ENCODE measurements around the gene ST14. TPM values are rescaled to one million over a fixed set of nuclear protein-coding genes. Genes with fewer than 3 reads are reported as not detected.

ST14 gene
- total and polyA plus RNA-seq, 2 experiments from 2014 or later, result not detected

DNA sequence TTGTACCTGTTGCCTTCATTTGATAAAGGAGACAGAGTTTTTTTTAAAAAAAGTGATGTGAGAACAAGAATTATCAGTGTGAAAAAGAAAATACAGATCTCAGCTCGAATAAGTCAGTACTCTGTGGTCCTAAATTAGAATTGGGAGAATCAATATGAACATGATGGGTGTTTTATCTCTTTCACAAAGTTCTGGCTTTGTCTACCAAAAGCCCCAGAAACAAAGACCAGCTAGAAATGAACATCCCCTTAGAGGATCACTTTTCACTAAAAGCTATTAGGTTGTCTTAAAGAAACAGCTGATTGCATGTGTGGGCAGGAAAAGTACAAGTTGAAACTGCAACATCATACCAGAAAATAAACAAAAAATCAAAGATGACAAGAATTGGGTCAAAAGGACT is 8.4 kb upstream of the ST14 start:
- H3K4me1 ChIP-seq (ENCODE audit: insufficient read depth), result peaks cover 1% of the 10 kb centered on the region; the same call in 1 of the 2 replicates
- no peak overlapping the region for H3K4me2 ChIP-seq (ENCODE audit: unreplicated experiment)
- in situ Hi-C loops (cut with MboI), result no loop called here
- H3K9me2 ChIP-seq (ENCODE audit: insufficient read depth), result no peaks in the 10 kb centered on the region
- no peak for TF ChIP-seq EZH2 (IDR thresholded peaks at IDR 0.05; ENCODE audit: insufficient read depth, poor library complexity, severe bottlenecking)
- no peak for TF ChIP-seq EZH2phosphoT487 (IDR thresholded peaks at IDR 0.05; ENCODE audit: insufficient read depth, low read depth)
- H3K9ac ChIP-seq, result no peak overlapping the region
- no peak overlapping the region for H3K4me3 ChIP-seq
- H3K27ac ChIP-seq, result no peak overlapping the region
- WGBS, 2 experiments (ENCODE audit: low coverage in 1 of 2, low lambda C conversion rate in 2 of 2, missing lambda C conversion rate in 2 of 2), result 100% methylated on average over 1 of the region's 1 CpG
- 0 out of 2 replicates have a peak, but pooled peaks cover 4% of the 10 kb centered on the region for H3F3A ChIP-seq (ENCODE audit: insufficient read depth)
- H3K9me3 ChIP-seq (ENCODE audit: low read depth), result no peaks in the 10 kb centered on the region
- no peaks in the 10 kb centered on the region for H3K27me3 ChIP-seq (replicated peaks; ENCODE audit: insufficient read depth)
- H2AFZ ChIP-seq, result no peak overlapping the region
- H4K20me1 ChIP-seq (ENCODE audit: insufficient read depth), result no peaks in the 10 kb centered on the region
- no peak for DNase-seq
- no peaks in the 10 kb centered on the region for H3K36me3 ChIP-seq (ENCODE audit: low read depth)
- H3K79me2 ChIP-seq (ENCODE audit: insufficient read depth), result no peaks in the 10 kb centered on the region

DNA sequence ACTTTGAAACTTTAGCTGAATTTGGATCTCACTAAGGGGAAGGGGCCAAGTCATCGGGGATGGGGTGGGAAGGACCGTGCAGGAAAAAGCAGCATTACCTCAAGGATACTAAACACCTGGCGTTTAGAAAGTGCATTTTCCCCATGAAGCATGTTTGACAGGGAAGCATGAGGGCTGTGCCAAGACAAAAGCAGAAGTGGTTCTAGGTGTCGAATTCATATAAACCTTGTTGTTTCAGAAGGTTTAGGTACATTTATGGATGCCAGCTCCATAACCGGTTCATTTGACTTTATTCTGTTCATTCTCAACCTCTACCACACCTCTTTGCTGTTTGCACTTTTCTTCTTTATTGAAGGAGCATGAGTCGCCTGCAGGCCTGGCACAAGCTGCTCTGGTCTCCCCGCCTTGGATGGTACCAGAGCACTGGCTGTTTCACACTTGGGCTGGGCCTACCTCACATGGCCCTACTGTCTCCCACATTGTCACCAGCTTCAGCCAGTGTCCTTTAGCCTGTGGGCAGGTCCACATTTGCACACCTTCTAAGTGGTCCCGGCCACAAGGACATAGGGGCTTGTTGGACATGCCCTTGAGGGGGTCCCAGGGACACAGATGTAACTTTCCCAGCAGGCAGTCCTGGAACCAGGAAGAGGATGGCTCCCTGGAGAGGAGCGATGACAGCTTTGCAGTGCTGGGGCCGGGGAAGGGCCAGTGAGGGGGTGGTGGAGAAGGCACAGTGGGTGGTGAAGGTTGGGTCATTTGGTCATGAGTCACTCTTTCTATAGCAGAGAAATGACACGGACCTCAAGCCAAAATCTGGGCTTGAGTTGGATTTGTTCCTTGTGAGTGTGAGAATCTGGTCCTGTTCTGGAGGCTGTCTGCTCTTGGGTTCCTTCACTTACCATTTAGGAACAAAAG is 3.2 kb upstream of the ST14 start:
- DNase-seq, result peak; percentile 75
- H3K36me3 ChIP-seq (ENCODE audit: low read depth), result no peaks in the 10 kb centered on the region
- no peaks in the 10 kb centered on the region for H3K9me2 ChIP-seq (ENCODE audit: insufficient read depth)
- TF ChIP-seq EZH2 (IDR thresholded peaks at IDR 0.05; ENCODE audit: insufficient read depth, poor library complexity, severe bottlenecking) (no peak), EZH2phosphoT487 (IDR thresholded peaks at IDR 0.05; ENCODE audit: insufficient read depth, low read depth) (no peak)
- no peak overlapping the region for H3K4me3 ChIP-seq
- in situ Hi-C loops (cut with MboI), result no loop called here
- H3F3A ChIP-seq (ENCODE audit: insufficient read depth), result 0 out of 2 replicates have a peak, but pooled peaks cover 5% of the 10 kb centered on the region
- 55 to 57% methylated on average over 11 of the region's 11 CpGs for WGBS, 2 experiments (ENCODE audit: low coverage in 1 of 2, low lambda C conversion rate in 2 of 2, missing lambda C conversion rate in 2 of 2)
- no peak overlapping the region for H3K9ac ChIP-seq
- H3K79me2 ChIP-seq (ENCODE audit: insufficient read depth), result no peaks in the 10 kb centered on the region
- peaks cover 11% of the 10 kb centered on the region for H3K4me1 ChIP-seq (ENCODE audit: insufficient read depth)
- H2AFZ ChIP-seq, result no peak overlapping the region
- H4K20me1 ChIP-seq (ENCODE audit: insufficient read depth), result no peaks in the 10 kb centered on the region
- H3K9me3 ChIP-seq (ENCODE audit: low read depth), result no peaks in the 10 kb centered on the region
- H3K27ac ChIP-seq, result no peak overlapping the region
- peak overlapping the region; percentile 12 for H3K4me2 ChIP-seq (ENCODE audit: unreplicated experiment)
- peaks cover 26% of the 10 kb centered on the region for H3K27me3 ChIP-seq (replicated peaks; ENCODE audit: insufficient read depth)

DNA sequence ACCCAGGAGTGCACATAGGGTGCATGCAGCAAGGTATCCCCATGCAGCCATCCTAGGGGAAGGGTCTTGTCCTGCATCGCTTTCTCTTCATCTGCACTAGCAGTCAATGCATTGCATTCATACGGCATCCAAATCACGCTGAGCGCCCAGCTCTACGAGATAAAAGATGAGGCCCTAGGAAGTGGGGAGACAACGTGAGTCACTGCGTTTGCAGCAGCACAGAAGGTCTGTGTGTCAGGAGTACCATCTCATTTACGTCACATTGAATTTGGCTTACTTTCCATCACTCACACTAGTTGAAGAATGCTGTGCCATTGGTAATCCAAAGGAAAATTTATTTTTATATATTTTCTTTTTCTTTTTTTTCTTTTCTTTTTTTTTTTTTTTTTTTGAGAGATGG is 2.5 kb upstream of the ST14 start:
- in situ Hi-C loops (cut with MboI), result no loop called here
- Histone ChIP-seq H3K27me3 (replicated peaks; ENCODE audit: insufficient read depth) (peaks cover 33% of the 10 kb centered on the region), H3K9ac (no peak overlapping the region), H3F3A (ENCODE audit: insufficient read depth) (0 out of 2 replicates have a peak, but pooled peaks cover 5% of the 10 kb centered on the region), H3K9me3 (ENCODE audit: low read depth) (no peaks in the 10 kb centered on the region), H3K79me2 (ENCODE audit: insufficient read depth) (no peaks in the 10 kb centered on the region), H4K20me1 (ENCODE audit: insufficient read depth) (no peaks in the 10 kb centered on the region), H3K4me1 (ENCODE audit: insufficient read depth) (peaks cover 11% of the 10 kb centered on the region), H3K27ac (no peak overlapping the region), H3K4me2 (ENCODE audit: unreplicated experiment) (no peak overlapping the region), H3K36me3 (ENCODE audit: low read depth) (no peaks in the 10 kb centered on the region), H3K9me2 (ENCODE audit: insufficient read depth) (no peaks in the 10 kb centered on the region), H2AFZ (no peak overlapping the region), H3K4me3 (no peak overlapping the region)
- 76 to 81% methylated on average over 8 of the region's 8 CpGs for WGBS, 2 experiments (ENCODE audit: low coverage in 1 of 2, low lambda C conversion rate in 2 of 2, missing lambda C conversion rate in 2 of 2)
- TF ChIP-seq EZH2phosphoT487 (IDR thresholded peaks at IDR 0.05; ENCODE audit: insufficient read depth, low read depth), result no peak
- TF ChIP-seq EZH2 (IDR thresholded peaks at IDR 0.05; ENCODE audit: insufficient read depth, poor library complexity, severe bottlenecking), result no peak
- DNase-seq, result no peak

DNA sequence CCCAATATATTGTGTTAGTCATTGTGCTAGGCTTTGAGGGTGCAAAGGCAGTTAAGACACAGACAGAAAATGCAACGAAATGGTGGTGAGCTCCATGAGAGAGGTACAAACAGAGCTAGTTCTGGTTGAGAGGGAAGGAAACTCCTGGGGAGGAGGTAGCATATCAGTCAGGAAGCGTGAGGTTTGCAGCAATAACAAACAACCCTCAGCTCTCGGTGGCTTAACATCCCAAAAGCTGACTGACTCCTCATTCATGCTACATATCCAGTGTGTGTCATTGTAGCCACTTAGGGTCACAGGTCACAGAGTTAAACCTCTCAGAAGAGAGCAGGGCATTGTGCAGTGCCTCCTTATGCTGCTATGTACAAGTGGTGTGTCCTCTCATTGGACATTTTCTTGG is 1.7 kb upstream of the ST14 start:
- Histone ChIP-seq H3K4me2 (ENCODE audit: unreplicated experiment) (no peak overlapping the region), H3K4me1 (ENCODE audit: insufficient read depth) (peaks cover 11% of the 10 kb centered on the region), H3K79me2 (ENCODE audit: insufficient read depth) (no peaks in the 10 kb centered on the region), H3K9ac (no peak overlapping the region), H3K9me3 (ENCODE audit: low read depth) (no peaks in the 10 kb centered on the region), H3K27me3 (replicated peaks; ENCODE audit: insufficient read depth) (peaks cover 35% of the 10 kb centered on the region), H3K36me3 (ENCODE audit: low read depth) (no peaks in the 10 kb centered on the region), H4K20me1 (ENCODE audit: insufficient read depth) (no peaks in the 10 kb centered on the region), H3F3A (ENCODE audit: insufficient read depth) (0 out of 2 replicates have a peak, but pooled peaks cover 5% of the 10 kb centered on the region), H3K4me3 (no peak overlapping the region), H3K9me2 (ENCODE audit: insufficient read depth) (no peaks in the 10 kb centered on the region), H3K27ac (no peak overlapping the region), H2AFZ (no peak overlapping the region)
- in situ Hi-C loops (cut with MboI), result no loop called here
- WGBS, 2 experiments (ENCODE audit: low coverage in 1 of 2, low lambda C conversion rate in 2 of 2, missing lambda C conversion rate in 2 of 2), result 91 to 93% methylated on average over 3 of the region's 3 CpGs
- DNase-seq, result no peak
- TF ChIP-seq EZH2 (IDR thresholded peaks at IDR 0.05; ENCODE audit: insufficient read depth, poor library complexity, severe bottlenecking), result no peak
- TF ChIP-seq EZH2phosphoT487 (IDR thresholded peaks at IDR 0.05; ENCODE audit: insufficient read depth, low read depth), result no peak
